Mucosa of descending colon (tissue), 3 donors: ENCODE results near the gene TMEM273. TPM values are rescaled to one million over a fixed set of nuclear protein-coding genes. Genes with fewer than 3 reads are reported as not detected.
A peak's percentile ranks its signal among the peaks of the same experiment; 100 is the strongest.

Source experiments
- ATAC-seq: fragments of 200-7000 bp; cut with Tn5 transposase; one replicate; pipeline ENCODE4 v1.9.1; 2020; ENCODE audit warnings: mild to moderate bottlenecking, moderate library complexity
- DNase-seq, 3 donors: peaks; one replicate each; pipeline ENCODE4 v3.0.0-alpha.2; 2020
- H3K36me3 ChIP-seq: fragments of 200-600 bp; one replicate; pipeline ENCODE4 v1.8.0; 2021; ENCODE audit warnings: low read depth, mild to moderate bottlenecking
- H3K4me1 ChIP-seq: fragments of 200-600 bp; one replicate; pipeline ENCODE4 v1.8.0; 2021; ENCODE audit warnings: low read depth, mild to moderate bottlenecking
- H3K4me3 ChIP-seq: fragments of 200-600 bp; one replicate; pipeline ENCODE4 v1.8.0; 2021; ENCODE audit warnings: mild to moderate bottlenecking
- H3K9me3 ChIP-seq: fragments of 200-600 bp; one replicate; pipeline ENCODE4 v1.8.0; 2021; ENCODE audit warnings: mild to moderate bottlenecking
- CTCF ChIP-seq: fragments of 200-600 bp; IDR thresholded peaks from one replicate; pipeline ENCODE4 v1.8.0; 2022; ENCODE audit warnings: antibody characterized with exemption, mild to moderate bottlenecking
- intact Hi-C, 2 donors: fragments of 100-400 bp; cut with DNase I in 1 of 2; cut with micrococcal nuclease in 1 of 2; formaldehyde crosslinking; loops; one replicate each; pipeline versions ENCODE4 v1.11.0 to v1.11.1; 2022; cut with DNase I, micrococcal nuclease
- total RNA-seq, 3 donors: library from RNA; stranded (reverse); fragmentation: NEBNext Ultra II Directional in 2 of 3; extraction: Animal tissue kit (Norgen Biotek cat#: 25700) in 2 of 3; gene quantifications; one replicate each; pipeline versions ENCODE4 v1.2.1 to v1.2.4, GENCODE V29; 2021 to 2023
- donor health status: DM: no; HTN: no; CAD: no; lungs with moderate emphysema.
- donor health status: DM: no; HTN: no; CAD: no.
- donor health status: DM: no; HTN: yes; CAD: no.

TMEM273 gene
- total RNA-seq, 3 donors from 2014 or later = 4.8 to 12.7 (median 7.0) TPM

GRCh38 chr10:49109669-49110340 lies 78.4 kb downstream of the TMEM273 start:
- H3K9me3 ChIP-seq = no peaks in the 10 kb centered on the region
- TF ChIP-seq CTCF = no peak
- no peaks in the 10 kb centered on the region for H3K36me3 ChIP-seq
- DNase-seq (peak; percentile 47 to 67 (median 55)), ATAC-seq (peak; percentile 58)
- intact Hi-C loops = no loop called here
- H3K4me1 ChIP-seq = peaks cover 3% of the 10 kb centered on the region
- no peak overlapping the region for H3K4me3 ChIP-seq

GRCh38 chr10:49108656-49109055 lies 79.5 kb downstream of the TMEM273 start:
- intact Hi-C loops = no loop called here
- Histone ChIP-seq H3K9me3 (no peaks in the 10 kb centered on the region), H3K4me1 (peaks cover 3% of the 10 kb centered on the region), H3K36me3 (no peaks in the 10 kb centered on the region), H3K4me3 (no peak overlapping the region)
- TF ChIP-seq CTCF = no peak
- no peak for DNase-seq
- ATAC-seq = no peak

GRCh38 chr10:49107887-49108267 lies 80.3 kb downstream of the TMEM273 start:
- no peak for ATAC-seq
- Histone ChIP-seq H3K36me3 (no peaks in the 10 kb centered on the region), H3K4me3 (no peak overlapping the region), H3K4me1 (peaks cover 3% of the 10 kb centered on the region), H3K9me3 (no peaks in the 10 kb centered on the region)
- no peak for TF ChIP-seq CTCF
- no peak for DNase-seq
- intact Hi-C loops = no loop called here

GRCh38 chr10:49107111-49107886 lies 80.9 kb downstream of the TMEM273 start:
- Histone ChIP-seq H3K9me3 (no peaks in the 10 kb centered on the region), H3K4me1 (peaks cover 3% of the 10 kb centered on the region), H3K36me3 (no peaks in the 10 kb centered on the region), H3K4me3 (no peak overlapping the region)
- ATAC-seq (no peak), DNase-seq (no peak)
- no peak for TF ChIP-seq CTCF
- intact Hi-C loops = no loop called here

GRCh38 chr10:49106451-49106850 lies 81.7 kb downstream of the TMEM273 start:
- H3K4me1 ChIP-seq = peaks cover 3% of the 10 kb centered on the region
- no peaks in the 10 kb centered on the region for H3K36me3 ChIP-seq
- no peak for TF ChIP-seq CTCF
- ATAC-seq = no peak
- no peak for DNase-seq
- H3K4me3 ChIP-seq = no peak overlapping the region
- H3K9me3 ChIP-seq = no peaks in the 10 kb centered on the region
- intact Hi-C loops = no loop called here
